Right lobe of liver (tissue), 6 donors: ENCODE results near the gene FOXI2. TPM values are rescaled to one million over a fixed set of nuclear protein-coding genes. Genes with fewer than 3 reads are reported as not detected.

Experiments used
- ATAC-seq, 4 donors: fragments of 200-7000 bp; cut with Tn5 transposase; one replicate each; pipeline ENCODE4 v1.9.1; 2020; ENCODE audit warnings: mild to moderate bottlenecking in 4 of 4, moderate library complexity in 4 of 4
- DNase-seq, 3 donors: peaks; one replicate each; pipeline ENCODE4 v3.0.0-alpha.2; 2020
- H3K27ac ChIP-seq, 3 donors: fragments of 200-600 bp; one replicate each; pipeline ENCODE4 v1.8.0; 2022
- H3K27me3 ChIP-seq, 2 donors: fragments of 200-600 bp; one replicate each; pipeline ENCODE4 v1.8.0; 2022
- H3K36me3 ChIP-seq, 4 donors: fragments of 200-600 bp; sonication (generic) in 1 of 4; one replicate each; pipeline versions ENCODE4 v1.5.1 to v1.8.0; 2017 to 2022; ENCODE audit warnings: control low read depth in 1 of 4
- H3K4me1 ChIP-seq, 4 donors: fragments of 200-600 bp; sonication (generic) in 1 of 4; one replicate each; pipeline versions ENCODE4 v1.5.1 to v1.8.0; 2017 to 2022; ENCODE audit warnings: control low read depth in 1 of 4
- H3K4me3 ChIP-seq, 3 donors: fragments of 200-600 bp; one replicate each; pipeline ENCODE4 v1.8.0; 2022
- H3K9me3 ChIP-seq, 4 donors: fragments of 200-600 bp; sonication (generic) in 1 of 4; one replicate each; pipeline versions ENCODE4 v1.5.1 to v1.8.0; 2017 to 2022; ENCODE audit warnings: control low read depth in 1 of 4
- CTCF ChIP-seq, 4 donors: fragments of 200-600 bp in 3 of 4; fragments of 450-650 bp in 1 of 4; IDR thresholded peaks; one replicate each; pipeline versions ENCODE4 v1.5.1 to v1.8.0; 2016 to 2022; ENCODE audit warnings: antibody characterized with exemption in 4 of 4, mild to moderate bottlenecking in 2 of 4
- POLR2A ChIP-seq: fragments of 450-650 bp; IDR thresholded peaks from one replicate; pipeline ENCODE4 v1.6.1; 2017; ENCODE audit warnings: antibody characterized with exemption, mild to moderate bottlenecking
- WGBS: methylation state at CpG from one replicate; pipeline ENCODE4 v1.1.6; 2018; ENCODE audit warnings: low coverage, low lambda C conversion rate; ENCODE audit not compliant: insufficient coverage; ENCODE audit errors: missing lambda C conversion rate; 5-methylcytosine and 5-hydroxymethylcytosine counted together
- intact Hi-C, 2 donors: fragments of 100-400 bp; cut with DNase I; formaldehyde crosslinking; loops; one replicate each; pipeline versions ENCODE4 v1.11.2 to v1.14.1; 2022
- total RNA-seq, 6 experiments: library from RNA; depleted of rRNA in 2 of 6; stranded (reverse); fragments of >200 nt in 2 of 6; fragmentation: NEBNext Ultra II Directional in 3 of 6; extraction: Animal tissue kit (Norgen Biotek cat#: 25700) in 3 of 6; gene quantifications; one replicate each; pipeline versions ENCODE4 v1.1.0 to v1.2.4, GENCODE V29; 2016 to 2023
- donor health status: DM: no; HTN: yes; CAD: no.
- donor health status: DM: no; HTN: no; CAD: no.
- donor health status: DM: no; HTN: no; CAD: no.
- donor health status: DM: no; HTN: yes; CAD: no.
- donor health status: DM: no; HTN: yes; CAD: no.

Gene FOXI2
- total RNA-seq, 6 experiments from 2014 or later: not detected

- intact Hi-C loops: no loop called here
- H3K4me3 ChIP-seq: no peak overlapping the region
- DNase-seq: no peak
Measured at GRCh38 chr10:127738512-127739424, 1.8 kb downstream of the FOXI2 start.

GRCh38 chr10:127739908-127740307 lies 2.9 kb downstream of the FOXI2 start:
- no peak overlapping the region for H3K4me3 ChIP-seq
- no peak for TF ChIP-seq CTCF (IDR thresholded peaks at IDR 0.05)
- TF ChIP-seq POLR2A: no peak
- H3K9me3 ChIP-seq: no peaks in the 10 kb centered on the region
- peaks cover 0 to 5% (median 0%) of the 10 kb centered on the region in 4 donors for H3K4me1 ChIP-seq
- peaks cover 0 to 26% of the 10 kb centered on the region in 2 donors for H3K27me3 ChIP-seq
- no peak for ATAC-seq
- intact Hi-C loops: no loop called here
- no peak for DNase-seq
- no peak overlapping the region for H3K27ac ChIP-seq
- WGBS: 50% methylated on average over 1 of the region's 1 CpG
- no peaks in the 10 kb centered on the region for H3K36me3 ChIP-seq

More at GRCh38 chr10:127738512-127739424, 1.8 kb downstream of the FOXI2 start:
- WGBS: 60% methylated on average over 1 of the region's 59 CpGs
- Histone ChIP-seq H3K9me3 (no peaks in the 10 kb centered on the region), H3K27me3 (peaks cover 0 to 26% of the 10 kb centered on the region in 2 donors), H3K27ac (no peak overlapping the region), H3K4me1 (peaks cover 0 to 5% (median 0%) of the 10 kb centered on the region in 4 donors), H3K36me3 (no peaks in the 10 kb centered on the region)
- ATAC-seq: no peak
- TF ChIP-seq CTCF (IDR thresholded peaks at IDR 0.05): no peak
- no peak for TF ChIP-seq POLR2A

- Histone ChIP-seq H3K4me3 (no peak overlapping the region), H3K27me3 (peaks cover 0 to 26% of the 10 kb centered on the region in 2 donors), H3K4me1 (peaks cover 0 to 5% (median 0%) of the 10 kb centered on the region in 4 donors), H3K27ac (no peak overlapping the region), H3K9me3 (no peaks in the 10 kb centered on the region), H3K36me3 (no peaks in the 10 kb centered on the region)
- intact Hi-C loops: no loop called here
- ATAC-seq (no peak), DNase-seq (no peak)
- no peak for TF ChIP-seq CTCF (IDR thresholded peaks at IDR 0.05)
- no peak for TF ChIP-seq POLR2A
- WGBS: 31% methylated on average over 2 of the region's 5 CpGs
Measured at GRCh38 chr10:127740596-127740995, 3.6 kb downstream of the FOXI2 start.

DNA sequence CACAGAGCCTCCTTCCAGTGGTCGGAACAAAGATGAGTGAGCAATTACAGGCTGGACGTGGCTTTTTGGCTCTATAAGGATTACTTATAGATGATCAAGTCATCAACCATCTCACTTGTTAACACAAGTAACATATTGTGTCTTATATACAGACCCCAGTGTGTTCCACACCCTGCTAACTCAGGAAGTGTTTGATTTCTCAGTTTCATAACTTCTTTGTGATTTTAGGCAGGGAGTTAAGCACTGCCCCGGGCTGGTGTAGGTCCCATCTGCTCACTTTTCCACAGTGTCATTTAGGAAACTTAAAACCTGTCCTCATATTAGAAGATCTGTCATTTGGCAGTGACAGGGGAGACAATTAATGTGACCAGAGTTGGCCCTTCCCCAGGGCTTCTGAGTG lies 6.2 kb downstream of the FOXI2 start:
- H3K27me3 ChIP-seq: peaks cover 0 to 3% of the 10 kb centered on the region in 2 donors
- intact Hi-C loops: no loop called here
- ATAC-seq (no peak), DNase-seq (no peak)
- H3K27ac ChIP-seq: no peak overlapping the region
- H3K4me3 ChIP-seq: no peak overlapping the region
- H3K9me3 ChIP-seq: no peaks in the 10 kb centered on the region
- TF ChIP-seq POLR2A: no peak
- no peak for TF ChIP-seq CTCF (IDR thresholded peaks at IDR 0.05)
- H3K36me3 ChIP-seq: no peaks in the 10 kb centered on the region
- H3K4me1 ChIP-seq: no peaks in the 10 kb centered on the region
- 7% methylated on average over 3 of the region's 3 CpGs for WGBS
